ENCODE measurements around the gene PLA2R1.

GRCh38 chr2:159944874-159945273 lies 117.5 kb downstream of the PLA2R1 start:
- TF ChIP-seq, protein P1, sequence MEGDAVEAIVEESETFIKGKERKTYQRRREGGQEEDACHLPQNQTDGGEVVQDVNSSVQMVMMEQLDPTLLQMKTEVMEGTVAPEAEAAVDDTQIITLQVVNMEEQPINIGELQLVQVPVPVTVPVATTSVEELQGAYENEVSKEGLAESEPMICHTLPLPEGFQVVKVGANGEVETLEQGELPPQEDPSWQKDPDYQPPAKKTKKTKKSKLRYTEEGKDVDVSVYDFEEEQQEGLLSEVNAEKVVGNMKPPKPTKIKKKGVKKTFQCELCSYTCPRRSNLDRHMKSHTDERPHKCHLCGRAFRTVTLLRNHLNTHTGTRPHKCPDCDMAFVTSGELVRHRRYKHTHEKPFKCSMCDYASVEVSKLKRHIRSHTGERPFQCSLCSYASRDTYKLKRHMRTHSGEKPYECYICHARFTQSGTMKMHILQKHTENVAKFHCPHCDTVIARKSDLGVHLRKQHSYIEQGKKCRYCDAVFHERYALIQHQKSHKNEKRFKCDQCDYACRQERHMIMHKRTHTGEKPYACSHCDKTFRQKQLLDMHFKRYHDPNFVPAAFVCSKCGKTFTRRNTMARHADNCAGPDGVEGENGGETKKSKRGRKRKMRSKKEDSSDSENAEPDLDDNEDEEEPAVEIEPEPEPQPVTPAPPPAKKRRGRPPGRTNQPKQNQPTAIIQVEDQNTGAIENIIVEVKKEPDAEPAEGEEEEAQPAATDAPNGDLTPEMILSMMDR (conservative IDR thresholded peaks at IDR 0.05; ENCODE audit: low read depth, low read length): no peak
- no peak for TF ChIP-seq EZH2 (IDR thresholded peaks at IDR 0.05; ENCODE audit: low read length, unreplicated experiment)

All from PC-3 (cell line).